GM12892 (cell line): ENCODE measurements around the gene CHST14.

ENCODE experiments used
- POLR2A ChIP-seq: IDR thresholded peaks from 2 replicates; pipeline ENCODE4 v1.6.1; 2011; ENCODE audit warnings: low read depth, low read length, control low read depth
- POLR2AphosphoS5 ChIP-seq: IDR thresholded peaks from 2 replicates; pipeline ENCODE4 v1.6.1; 2011; ENCODE audit warnings: low read depth, low read length, control low read depth

GRCh38 chr15:40438712-40439111, 32.1 kb upstream of the CHST14 start:
- TF ChIP-seq POLR2A = no peak
- no peak for TF ChIP-seq POLR2AphosphoS5
